GM12801 (cell line): ENCODE measurements around the gene TXNRD1.

Source experiments
- TF ChIP-seq, protein P1 (sequence below): IDR thresholded peaks from one replicate; pipeline ENCODE4 v1.5.1; 2011; ENCODE audit warnings: control low read depth; ENCODE audit not compliant: insufficient read length; ENCODE audit errors: extremely low read depth

Gene TXNRD1

DNA sequence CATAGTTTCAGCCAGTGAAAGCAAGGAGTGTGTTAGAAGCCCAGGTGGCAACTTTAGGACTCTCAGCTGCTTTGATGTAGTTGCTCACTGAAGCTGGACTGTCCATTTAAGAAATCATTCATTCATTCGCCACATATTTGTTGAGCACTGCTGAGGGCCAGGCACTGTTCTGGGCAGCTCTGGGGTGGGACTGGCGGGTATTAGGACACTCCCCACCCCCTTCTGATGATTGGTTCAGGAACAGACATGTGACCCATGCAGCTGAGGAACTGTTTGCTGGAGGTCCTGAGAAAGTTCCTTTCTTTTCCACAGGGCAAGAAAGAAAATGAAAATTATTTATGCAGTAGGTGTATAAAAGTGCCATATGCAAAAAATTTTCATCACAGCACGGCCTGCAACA is 170.9 kb downstream of the TXNRD1 start:
- TF ChIP-seq, protein P1, sequence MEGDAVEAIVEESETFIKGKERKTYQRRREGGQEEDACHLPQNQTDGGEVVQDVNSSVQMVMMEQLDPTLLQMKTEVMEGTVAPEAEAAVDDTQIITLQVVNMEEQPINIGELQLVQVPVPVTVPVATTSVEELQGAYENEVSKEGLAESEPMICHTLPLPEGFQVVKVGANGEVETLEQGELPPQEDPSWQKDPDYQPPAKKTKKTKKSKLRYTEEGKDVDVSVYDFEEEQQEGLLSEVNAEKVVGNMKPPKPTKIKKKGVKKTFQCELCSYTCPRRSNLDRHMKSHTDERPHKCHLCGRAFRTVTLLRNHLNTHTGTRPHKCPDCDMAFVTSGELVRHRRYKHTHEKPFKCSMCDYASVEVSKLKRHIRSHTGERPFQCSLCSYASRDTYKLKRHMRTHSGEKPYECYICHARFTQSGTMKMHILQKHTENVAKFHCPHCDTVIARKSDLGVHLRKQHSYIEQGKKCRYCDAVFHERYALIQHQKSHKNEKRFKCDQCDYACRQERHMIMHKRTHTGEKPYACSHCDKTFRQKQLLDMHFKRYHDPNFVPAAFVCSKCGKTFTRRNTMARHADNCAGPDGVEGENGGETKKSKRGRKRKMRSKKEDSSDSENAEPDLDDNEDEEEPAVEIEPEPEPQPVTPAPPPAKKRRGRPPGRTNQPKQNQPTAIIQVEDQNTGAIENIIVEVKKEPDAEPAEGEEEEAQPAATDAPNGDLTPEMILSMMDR, result no peak

DNA sequence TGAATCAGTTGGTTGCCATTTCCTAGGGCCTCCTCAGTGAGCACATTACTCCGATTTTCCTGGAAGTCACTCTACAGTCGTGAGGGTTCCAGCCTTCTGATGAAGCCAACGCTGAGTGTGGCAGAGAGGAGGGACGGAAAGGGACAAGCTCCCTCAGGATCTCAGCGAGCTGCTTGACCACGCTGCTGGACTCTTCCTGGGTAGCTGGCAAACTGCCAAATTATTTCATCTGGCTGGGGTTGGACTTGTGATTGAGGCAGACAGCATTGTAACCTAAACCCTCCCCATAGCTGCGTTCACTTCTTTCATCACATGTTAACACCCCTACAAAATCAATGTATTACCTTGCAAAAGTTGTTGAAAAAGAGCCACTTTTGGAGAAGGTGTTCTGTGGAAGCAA is 171.6 kb downstream of the TXNRD1 start:
- TF ChIP-seq, protein P1, result no peak
